Thyroid gland (tissue), 4 donors: ENCODE results near the gene GNE.

Source experiments
- POLR2A ChIP-seq, 2 donors: fragments of 450-650 bp; IDR thresholded peaks; one replicate each; pipeline ENCODE4 v1.6.1; 2017; ENCODE audit warnings: antibody characterized with exemption in 2 of 2, mild to moderate bottlenecking in 2 of 2, moderate library complexity in 1 of 2
- TF ChIP-seq, protein P1 (sequence below), 6 experiments: fragments of 200-600 bp in 3 of 6; fragments of 450-650 bp in 3 of 6; sonication (generic) in 3 of 6; IDR thresholded peaks; one replicate each; pipeline ENCODE4 v1.5.1; 2016 to 2019; ENCODE audit warnings: antibody characterized with exemption in 6 of 6, mild to moderate bottlenecking in 2 of 6, inconsistent platforms in 1 of 6, moderate library complexity in 1 of 6

DNA sequence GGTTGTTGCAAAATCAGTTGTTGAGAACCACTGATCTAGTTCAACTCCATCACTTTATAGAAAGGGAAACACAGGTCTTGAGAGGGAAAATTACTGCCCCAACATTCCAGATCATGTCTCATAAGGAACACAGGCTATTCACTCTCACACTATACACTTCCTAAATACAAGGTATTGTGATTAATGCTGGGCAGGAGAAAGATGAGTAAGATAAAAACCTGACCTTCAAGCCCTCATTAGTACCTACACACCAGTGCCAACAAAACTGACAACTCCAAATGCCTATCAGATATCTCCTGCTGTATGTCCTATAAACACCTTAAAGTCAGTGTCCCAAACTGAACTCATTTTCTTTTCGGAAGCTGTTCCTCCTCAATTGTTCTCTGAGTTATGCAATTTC lies 8.2 kb downstream of the GNE start:
- TF ChIP-seq, protein P1, sequence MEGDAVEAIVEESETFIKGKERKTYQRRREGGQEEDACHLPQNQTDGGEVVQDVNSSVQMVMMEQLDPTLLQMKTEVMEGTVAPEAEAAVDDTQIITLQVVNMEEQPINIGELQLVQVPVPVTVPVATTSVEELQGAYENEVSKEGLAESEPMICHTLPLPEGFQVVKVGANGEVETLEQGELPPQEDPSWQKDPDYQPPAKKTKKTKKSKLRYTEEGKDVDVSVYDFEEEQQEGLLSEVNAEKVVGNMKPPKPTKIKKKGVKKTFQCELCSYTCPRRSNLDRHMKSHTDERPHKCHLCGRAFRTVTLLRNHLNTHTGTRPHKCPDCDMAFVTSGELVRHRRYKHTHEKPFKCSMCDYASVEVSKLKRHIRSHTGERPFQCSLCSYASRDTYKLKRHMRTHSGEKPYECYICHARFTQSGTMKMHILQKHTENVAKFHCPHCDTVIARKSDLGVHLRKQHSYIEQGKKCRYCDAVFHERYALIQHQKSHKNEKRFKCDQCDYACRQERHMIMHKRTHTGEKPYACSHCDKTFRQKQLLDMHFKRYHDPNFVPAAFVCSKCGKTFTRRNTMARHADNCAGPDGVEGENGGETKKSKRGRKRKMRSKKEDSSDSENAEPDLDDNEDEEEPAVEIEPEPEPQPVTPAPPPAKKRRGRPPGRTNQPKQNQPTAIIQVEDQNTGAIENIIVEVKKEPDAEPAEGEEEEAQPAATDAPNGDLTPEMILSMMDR (IDR thresholded peaks at IDR 0.05) = no peak
- no peak for TF ChIP-seq POLR2A (IDR thresholded peaks at IDR 0.05)
